Neural cell (in vitro differentiated cells): ENCODE data around the gene TF. TPM values are rescaled to one million over a fixed set of nuclear protein-coding genes. Genes with fewer than 3 reads are reported as not detected.
"Not testable (repeated sequence)": the region's sequence is repeated elsewhere in the genome, so short reads cannot be mapped to it uniquely, and the experiment has no call there.

ENCODE experiments used
- H2AFZ ChIP-seq: fragments of 200-600, 300-800 bp; sonication (generic), shearing (Covaris generic); 2 replicates; pipeline ENCODE4 v1.6.0; 2014; ENCODE audit warnings: low read depth, mild to moderate bottlenecking, antibody characterized with exemption, low read length, moderate library complexity
- H3F3A ChIP-seq: fragments of 200-600 bp; shearing (Covaris generic); 2 replicates; pipeline ENCODE4 v1.6.1; 2016; ENCODE audit warnings: mild to moderate bottlenecking, moderate library complexity, mixed read lengths, antibody characterized with exemption, low read length; ENCODE audit not compliant: insufficient read depth, poor library complexity, severe bottlenecking
- H3K27ac ChIP-seq: fragments of 200-600, 300-800 bp; sonication (generic), shearing (Covaris generic); 2 replicates; pipeline ENCODE4 v1.5.1; 2014; ENCODE audit warnings: mild to moderate bottlenecking, low read length, moderate library complexity
- H3K27me3 ChIP-seq: fragments of 300-800, 200-600 bp; sonication (generic), shearing (Covaris generic); 2 replicates; pipeline ENCODE4 v1.6.0; 2014; ENCODE audit warnings: mild to moderate bottlenecking, low read depth, low read length, moderate library complexity; ENCODE audit not compliant: insufficient read depth
- H3K36me3 ChIP-seq: fragments of 300-800, 200-600 bp; sonication (generic), shearing (Covaris generic); 2 replicates; pipeline ENCODE4 v1.5.1; 2014; ENCODE audit warnings: mild to moderate bottlenecking, antibody characterized with exemption, low read length, moderate library complexity; ENCODE audit not compliant: insufficient read depth
- H3K4me2 ChIP-seq: fragments of 300-800, 200-600 bp; sonication (generic), shearing (Covaris generic); 2 replicates; pipeline ENCODE4 v1.6.0; 2014; ENCODE audit warnings: mild to moderate bottlenecking, low read length
- H3K4me3 ChIP-seq: fragments of 300-800, 200-600 bp; sonication (generic), shearing (Covaris generic); 2 replicates; pipeline ENCODE4 v1.5.1; 2014; ENCODE audit warnings: mild to moderate bottlenecking, low read length, moderate library complexity
- H3K79me2 ChIP-seq: fragments of 200-600 bp; shearing (Covaris generic); replicated peaks from 2 replicates; pipeline ENCODE4 v1.6.0; 2014; ENCODE audit warnings: mild to moderate bottlenecking, low read length, moderate library complexity; ENCODE audit not compliant: insufficient read depth
- H3K9ac ChIP-seq: fragments of 300-800, 200-600 bp; sonication (generic), shearing (Covaris generic); 2 replicates; pipeline ENCODE4 v1.6.1; 2016; ENCODE audit warnings: mild to moderate bottlenecking, low read length, mixed read lengths
- H3K9me2 ChIP-seq: fragments of 200-600 bp; shearing (Covaris generic); 2 replicates; pipeline ENCODE4 v1.6.1; 2016; ENCODE audit warnings: mild to moderate bottlenecking, low read length, mixed read lengths; ENCODE audit not compliant: insufficient read depth
- H3K9me3 ChIP-seq: fragments of 200-600, 300-800 bp; sonication (generic), shearing (Covaris generic); 2 replicates; pipeline ENCODE4 v1.6.1; 2016; ENCODE audit warnings: mild to moderate bottlenecking, mixed run types, low read length, moderate library complexity, mixed read lengths
- H4K20me1 ChIP-seq: fragments of 200-600 bp; shearing (Covaris generic); 2 replicates; pipeline ENCODE4 v1.6.1; 2016; ENCODE audit warnings: mild to moderate bottlenecking, mixed run types; ENCODE audit not compliant: insufficient read depth
- CTCF ChIP-seq: fragments of 450-650 bp; IDR thresholded peaks from 2 replicates; pipeline ENCODE4 v1.5.1; 2014; ENCODE audit warnings: antibody characterized with exemption, mild to moderate bottlenecking, moderate library complexity; ENCODE audit not compliant: poor library complexity, severe bottlenecking
- EP300 ChIP-seq: fragments of 450-650 bp; conservative IDR thresholded peaks from 2 replicates; pipeline ENCODE4 v1.6.1; 2014; ENCODE audit warnings: antibody characterized with exemption, mild to moderate bottlenecking, moderate library complexity; ENCODE audit not compliant: poor library complexity, severe bottlenecking
- EZH2 ChIP-seq: fragments of 200-600, 300-800 bp; shearing (Covaris generic), sonication (generic); IDR thresholded peaks from 2 replicates; pipeline ENCODE4 v1.6.1; 2014; ENCODE audit warnings: antibody characterized with exemption, low read length, borderline replicate concordance, mild to moderate bottlenecking; ENCODE audit not compliant: insufficient read depth, poor library complexity, severe bottlenecking
- MXI1 ChIP-seq: fragments of 450-650 bp; conservative IDR thresholded peaks from 2 replicates; pipeline ENCODE4 v1.6.1; 2014; ENCODE audit warnings: antibody characterized with exemption, mild to moderate bottlenecking; ENCODE audit not compliant: poor library complexity, severe bottlenecking
- POLR2AphosphoS5 ChIP-seq: IDR thresholded peaks from 2 replicates; pipeline ENCODE4 v1.6.1; 2012
- RAD21 ChIP-seq: fragments of 450-650 bp; conservative IDR thresholded peaks from 2 replicates; pipeline ENCODE4 v1.6.1; 2014; ENCODE audit warnings: antibody characterized with exemption, mild to moderate bottlenecking, moderate library complexity
- SMC3 ChIP-seq: fragments of 450-650 bp; conservative IDR thresholded peaks from 2 replicates; pipeline ENCODE4 v1.6.1; 2014; ENCODE audit warnings: antibody characterized with exemption, mild to moderate bottlenecking, moderate library complexity; ENCODE audit not compliant: poor library complexity
- TAF1 ChIP-seq: IDR thresholded peaks from 2 replicates; pipeline ENCODE4 v1.6.1; 2012; ENCODE audit warnings: low read depth
- polyA plus RNA-seq: library from polyadenylated mRNA; depleted of rRNA; stranded (reverse); fragments of >200 nt; gene quantifications from 2 replicates; pipeline ENCODE4 v1.2.3, GENCODE V29; 2014
- TF ChIP-seq, protein P1 (sequence below): IDR thresholded peaks from 2 replicates; pipeline ENCODE4 v1.6.1; 2012; ENCODE audit warnings: borderline replicate concordance

TF gene
- polyA plus RNA-seq, 1 donor from 2014 or later = 1.4 TPM

- Histone ChIP-seq H3K4me3 (no peak overlapping the region), H3K36me3 (no peaks in the 10 kb centered on the region), H4K20me1 (no peaks in the 10 kb centered on the region), H3K79me2 (no peaks in the 10 kb centered on the region), H3K27me3 (no peaks in the 10 kb centered on the region), H3K9me3 (no peaks in the 10 kb centered on the region), H2AFZ (no peak overlapping the region), H3K9ac (no peak overlapping the region), H3K9me2 (no peaks in the 10 kb centered on the region), H3K27ac (no peak overlapping the region), H3F3A (no peaks in the 10 kb centered on the region), H3K4me2 (no peak overlapping the region)
- no peak for TF ChIP-seq EZH2
- TF ChIP-seq EP300 = no peak
- no peak for TF ChIP-seq MXI1
- TF ChIP-seq RAD21 = no peak
- TF ChIP-seq CTCF = no peak
Measured at GRCh38 chr3:133779626-133780203, 33.5 kb downstream of the TF start.

- not testable (repeated sequence) for H3K27me3 ChIP-seq, H3K9ac ChIP-seq, H4K20me1 ChIP-seq, H3K9me2 ChIP-seq, H3F3A ChIP-seq, H3K27ac ChIP-seq, H3K4me2 ChIP-seq, H3K9me3 ChIP-seq, H3K79me2 ChIP-seq, H3K36me3 ChIP-seq, H2AFZ ChIP-seq, H3K4me3 ChIP-seq
Measured at GRCh38 chr3:133780756-133781155, 34.6 kb downstream of the TF start.

DNA sequence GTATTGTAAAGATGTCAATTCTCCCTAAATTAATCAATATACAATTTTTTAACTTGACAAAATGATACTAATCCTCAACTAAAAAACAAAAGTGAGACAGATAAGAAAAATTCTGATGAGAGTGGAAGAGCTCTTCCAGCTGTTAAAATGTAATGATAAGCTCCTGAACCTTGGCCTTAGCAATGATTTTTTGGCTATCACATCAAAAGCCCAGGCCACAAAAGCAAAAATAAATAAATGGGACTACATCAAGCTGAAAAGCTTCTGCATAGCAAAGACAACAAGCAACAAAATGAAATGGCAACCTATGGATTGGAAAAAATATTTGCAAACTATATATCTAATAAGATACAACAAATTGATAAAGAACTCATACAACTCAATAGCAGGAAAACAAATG lies 35.4 kb downstream of the TF start:
- H3K9me2 ChIP-seq = no peaks in the 10 kb centered on the region
- TF ChIP-seq EP300 (no peak), RAD21 (no peak), CTCF (no peak), SMC3 (no peak), POLR2AphosphoS5 (no peak), EZH2 (no peak), TAF1 (no peak), MXI1 (no peak)
- TF ChIP-seq, protein P1, sequence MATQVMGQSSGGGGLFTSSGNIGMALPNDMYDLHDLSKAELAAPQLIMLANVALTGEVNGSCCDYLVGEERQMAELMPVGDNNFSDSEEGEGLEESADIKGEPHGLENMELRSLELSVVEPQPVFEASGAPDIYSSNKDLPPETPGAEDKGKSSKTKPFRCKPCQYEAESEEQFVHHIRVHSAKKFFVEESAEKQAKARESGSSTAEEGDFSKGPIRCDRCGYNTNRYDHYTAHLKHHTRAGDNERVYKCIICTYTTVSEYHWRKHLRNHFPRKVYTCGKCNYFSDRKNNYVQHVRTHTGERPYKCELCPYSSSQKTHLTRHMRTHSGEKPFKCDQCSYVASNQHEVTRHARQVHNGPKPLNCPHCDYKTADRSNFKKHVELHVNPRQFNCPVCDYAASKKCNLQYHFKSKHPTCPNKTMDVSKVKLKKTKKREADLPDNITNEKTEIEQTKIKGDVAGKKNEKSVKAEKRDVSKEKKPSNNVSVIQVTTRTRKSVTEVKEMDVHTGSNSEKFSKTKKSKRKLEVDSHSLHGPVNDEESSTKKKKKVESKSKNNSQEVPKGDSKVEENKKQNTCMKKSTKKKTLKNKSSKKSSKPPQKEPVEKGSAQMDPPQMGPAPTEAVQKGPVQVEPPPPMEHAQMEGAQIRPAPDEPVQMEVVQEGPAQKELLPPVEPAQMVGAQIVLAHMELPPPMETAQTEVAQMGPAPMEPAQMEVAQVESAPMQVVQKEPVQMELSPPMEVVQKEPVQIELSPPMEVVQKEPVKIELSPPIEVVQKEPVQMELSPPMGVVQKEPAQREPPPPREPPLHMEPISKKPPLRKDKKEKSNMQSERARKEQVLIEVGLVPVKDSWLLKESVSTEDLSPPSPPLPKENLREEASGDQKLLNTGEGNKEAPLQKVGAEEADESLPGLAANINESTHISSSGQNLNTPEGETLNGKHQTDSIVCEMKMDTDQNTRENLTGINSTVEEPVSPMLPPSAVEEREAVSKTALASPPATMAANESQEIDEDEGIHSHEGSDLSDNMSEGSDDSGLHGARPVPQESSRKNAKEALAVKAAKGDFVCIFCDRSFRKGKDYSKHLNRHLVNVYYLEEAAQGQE = no peak

More for the DNA sequence above, 35.4 kb downstream of the TF start:
- H3F3A ChIP-seq = no peaks in the 10 kb centered on the region
- H3K4me3 ChIP-seq = no peak overlapping the region
- H3K36me3 ChIP-seq = no peaks in the 10 kb centered on the region
- H2AFZ ChIP-seq = no peak overlapping the region
- no peak overlapping the region for H3K9ac ChIP-seq
- H3K27ac ChIP-seq = no peak overlapping the region
- H3K4me2 ChIP-seq = no peak overlapping the region
- no peaks in the 10 kb centered on the region for H4K20me1 ChIP-seq
- no peaks in the 10 kb centered on the region for H3K9me3 ChIP-seq
- H3K79me2 ChIP-seq = no peaks in the 10 kb centered on the region
- no peaks in the 10 kb centered on the region for H3K27me3 ChIP-seq
